Spleen (tissue), 7 donors: ENCODE data around the gene ATP5PB.

Source experiments
- POLR2A ChIP-seq, 3 donors: fragments of 450-650 bp; IDR thresholded peaks; one replicate each; pipeline ENCODE4 v1.5.1; 2017; ENCODE audit warnings: antibody characterized with exemption in 3 of 3, mild to moderate bottlenecking in 1 of 3
- TF ChIP-seq, protein P1 (sequence below), 11 experiments: fragments of 200-600 bp in 7 of 11; fragments of 450-650 bp in 4 of 11; sonication (generic) in 4 of 11; IDR thresholded peaks in 8 of 11; conservative IDR thresholded peaks in 3 of 11; 1 replicate in 7 of 11; 2 replicates in 4 of 11; pipeline versions ENCODE4 v1.4.0 to v1.8.0; 2016 to 2021; ENCODE audit warnings: antibody characterized with exemption in 11 of 11, inconsistent platforms in 4 of 11, mild to moderate bottlenecking in 1 of 11
- donor health status: DM: no; HTN: no; CAD: no; lungs with moderate emphysema.
- donor health status: DM: no; HTN: no; CAD: no.
- donor health status: DM: no; HTN: no; CAD: no.

DNA sequence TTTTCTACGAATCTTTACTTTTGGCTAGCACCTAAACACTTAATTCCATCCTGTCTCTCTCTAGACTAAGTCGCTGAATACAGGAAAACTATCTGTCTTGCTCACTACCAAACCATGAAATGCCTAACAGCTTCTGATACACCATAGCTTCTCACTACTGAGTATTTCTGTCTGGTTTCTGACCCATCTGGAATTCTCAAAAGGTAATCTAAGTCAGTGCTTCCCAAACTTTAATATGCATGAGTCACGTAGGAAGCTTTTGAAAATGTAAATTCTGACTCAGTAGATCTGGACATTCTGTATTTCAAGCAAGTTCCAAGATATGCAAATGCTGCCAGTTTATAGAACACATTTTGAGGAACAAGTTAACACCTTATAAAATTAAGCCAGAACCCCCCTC lies 12.5 kb upstream of the ATP5PB start:
- TF ChIP-seq, protein P1, sequence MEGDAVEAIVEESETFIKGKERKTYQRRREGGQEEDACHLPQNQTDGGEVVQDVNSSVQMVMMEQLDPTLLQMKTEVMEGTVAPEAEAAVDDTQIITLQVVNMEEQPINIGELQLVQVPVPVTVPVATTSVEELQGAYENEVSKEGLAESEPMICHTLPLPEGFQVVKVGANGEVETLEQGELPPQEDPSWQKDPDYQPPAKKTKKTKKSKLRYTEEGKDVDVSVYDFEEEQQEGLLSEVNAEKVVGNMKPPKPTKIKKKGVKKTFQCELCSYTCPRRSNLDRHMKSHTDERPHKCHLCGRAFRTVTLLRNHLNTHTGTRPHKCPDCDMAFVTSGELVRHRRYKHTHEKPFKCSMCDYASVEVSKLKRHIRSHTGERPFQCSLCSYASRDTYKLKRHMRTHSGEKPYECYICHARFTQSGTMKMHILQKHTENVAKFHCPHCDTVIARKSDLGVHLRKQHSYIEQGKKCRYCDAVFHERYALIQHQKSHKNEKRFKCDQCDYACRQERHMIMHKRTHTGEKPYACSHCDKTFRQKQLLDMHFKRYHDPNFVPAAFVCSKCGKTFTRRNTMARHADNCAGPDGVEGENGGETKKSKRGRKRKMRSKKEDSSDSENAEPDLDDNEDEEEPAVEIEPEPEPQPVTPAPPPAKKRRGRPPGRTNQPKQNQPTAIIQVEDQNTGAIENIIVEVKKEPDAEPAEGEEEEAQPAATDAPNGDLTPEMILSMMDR (IDR thresholded peaks at IDR 0.05 in 8 of 11, conservative IDR thresholded peaks at IDR 0.05 in 3 of 11) = no peak
- TF ChIP-seq POLR2A (IDR thresholded peaks at IDR 0.05) = no peak
